CD4-positive, alpha-beta T cell treated with Interleukin-1 beta for 1 hour (primary cell): ENCODE results near the gene ADGRD1.

ENCODE experiments used
- DNase-seq, 2 donors: peaks; one replicate each; pipeline ENCODE4 v3.0.0-alpha.2; 2020 to 2022

The ADGRD1 gene

DNA sequence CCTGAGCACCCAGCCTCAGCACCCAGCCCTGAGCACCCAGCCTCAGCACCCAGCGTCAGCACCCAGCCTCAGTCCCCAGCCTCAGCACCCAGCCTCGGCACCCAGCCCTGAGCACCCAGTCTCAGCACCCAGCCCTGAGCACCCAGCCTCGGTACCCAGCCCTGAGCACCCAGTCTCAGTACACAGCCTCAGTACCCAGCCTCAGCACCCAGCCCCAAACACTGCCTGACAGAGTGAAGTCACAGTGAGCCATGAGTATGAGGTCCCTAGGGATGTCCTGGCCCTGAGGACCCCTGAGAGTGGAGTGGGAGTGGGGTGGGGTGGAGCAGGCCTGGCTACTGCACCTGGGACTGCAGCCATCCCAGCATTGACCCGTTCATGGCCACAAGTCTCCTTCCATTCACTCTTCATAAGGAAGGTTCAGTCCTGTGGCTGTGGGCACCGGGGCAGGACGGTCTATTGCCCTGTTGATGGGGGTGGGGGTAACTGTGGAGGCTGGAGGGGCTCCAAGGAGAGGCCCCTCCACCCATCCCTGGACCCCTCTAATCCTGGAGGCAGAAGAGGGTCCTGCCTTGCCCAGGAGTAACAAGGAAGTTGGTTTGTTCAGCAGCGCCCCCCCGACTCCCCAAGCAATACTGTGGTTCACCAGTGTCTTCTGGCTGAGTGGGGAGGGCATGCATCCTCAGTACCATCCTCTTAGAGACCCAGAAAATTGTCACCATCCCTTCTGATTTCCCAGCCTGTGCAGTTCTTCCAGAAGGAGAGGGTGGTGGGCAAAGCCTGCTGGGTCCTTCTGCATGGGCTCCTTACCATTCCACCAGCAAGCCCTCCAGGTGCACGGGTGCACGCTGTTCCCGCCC is 140.5 kb downstream of the ADGRD1 start:
- no peak for DNase-seq

GRCh38 chr12:131094831-131095805 is 141.4 kb downstream of the ADGRD1 start:
- no peak for DNase-seq

DNA sequence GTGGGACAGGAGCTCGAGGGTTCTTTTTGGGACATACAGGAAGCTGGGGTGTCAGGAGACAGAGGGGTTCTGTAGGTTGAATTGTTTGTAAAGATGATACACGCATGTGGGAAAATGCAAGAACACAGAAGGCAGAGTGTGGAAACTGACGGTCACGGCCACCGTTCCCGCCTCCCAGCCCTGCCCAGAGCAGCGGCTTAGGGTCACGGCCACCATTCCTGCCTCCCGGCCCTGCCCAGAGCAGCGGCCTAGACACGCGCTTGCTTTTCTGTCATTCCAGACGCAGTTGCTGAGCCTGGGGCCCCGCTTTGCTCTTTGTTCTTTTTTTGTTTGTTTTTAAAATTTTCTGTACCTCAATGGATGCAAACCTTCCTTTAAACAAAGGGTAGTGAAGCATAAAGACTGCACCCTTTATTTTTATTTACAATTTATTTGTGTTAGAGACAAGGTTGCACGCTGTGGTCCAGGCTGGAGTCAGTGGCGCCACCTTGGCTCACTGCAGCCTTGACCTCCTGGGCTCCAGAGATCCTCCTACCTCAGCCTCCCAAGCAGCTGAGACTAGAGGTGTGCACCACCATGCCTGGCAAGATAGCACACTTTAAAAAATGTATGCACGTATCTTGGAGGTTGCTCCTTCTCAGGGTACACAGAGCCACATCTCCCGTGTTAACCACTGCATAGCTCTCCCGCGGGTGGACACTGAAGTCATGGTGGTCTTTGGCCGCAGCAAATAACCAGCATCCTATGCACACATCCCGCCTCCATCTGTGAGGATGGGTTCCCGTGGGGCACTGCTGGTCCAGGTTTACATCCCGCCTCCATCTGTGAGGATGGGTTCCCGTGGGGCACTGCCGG is 142.3 kb downstream of the ADGRD1 start:
- DNase-seq = no peak

DNA sequence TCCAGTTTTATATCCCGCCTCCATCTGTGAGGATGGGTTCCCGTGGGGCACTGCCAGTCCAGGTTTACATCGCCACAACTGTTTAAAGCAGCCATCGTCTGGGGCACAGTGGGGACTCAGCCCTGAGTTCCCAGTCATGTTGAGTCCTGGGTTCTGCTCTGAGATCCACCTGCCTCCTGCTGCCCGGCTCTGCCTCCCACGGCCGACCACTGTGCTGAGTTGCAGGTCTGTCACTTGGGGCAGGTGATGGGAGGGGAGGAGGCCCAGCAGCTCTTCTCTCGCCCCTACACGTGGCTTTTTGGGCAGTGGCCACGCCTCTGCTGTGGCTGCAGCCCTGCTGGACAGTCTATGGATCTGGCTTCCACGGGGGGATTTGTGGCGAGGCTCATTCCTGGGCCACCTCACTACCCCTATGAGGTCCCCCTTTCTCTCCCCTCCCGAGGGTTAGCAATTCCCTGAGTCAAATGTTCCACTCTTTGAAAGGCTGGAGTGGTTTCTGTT is 143.0 kb downstream of the ADGRD1 start:
- no peak for DNase-seq

GRCh38 chr12:131097202-131098177 is 143.8 kb downstream of the ADGRD1 start:
- no peak for DNase-seq

DNA sequence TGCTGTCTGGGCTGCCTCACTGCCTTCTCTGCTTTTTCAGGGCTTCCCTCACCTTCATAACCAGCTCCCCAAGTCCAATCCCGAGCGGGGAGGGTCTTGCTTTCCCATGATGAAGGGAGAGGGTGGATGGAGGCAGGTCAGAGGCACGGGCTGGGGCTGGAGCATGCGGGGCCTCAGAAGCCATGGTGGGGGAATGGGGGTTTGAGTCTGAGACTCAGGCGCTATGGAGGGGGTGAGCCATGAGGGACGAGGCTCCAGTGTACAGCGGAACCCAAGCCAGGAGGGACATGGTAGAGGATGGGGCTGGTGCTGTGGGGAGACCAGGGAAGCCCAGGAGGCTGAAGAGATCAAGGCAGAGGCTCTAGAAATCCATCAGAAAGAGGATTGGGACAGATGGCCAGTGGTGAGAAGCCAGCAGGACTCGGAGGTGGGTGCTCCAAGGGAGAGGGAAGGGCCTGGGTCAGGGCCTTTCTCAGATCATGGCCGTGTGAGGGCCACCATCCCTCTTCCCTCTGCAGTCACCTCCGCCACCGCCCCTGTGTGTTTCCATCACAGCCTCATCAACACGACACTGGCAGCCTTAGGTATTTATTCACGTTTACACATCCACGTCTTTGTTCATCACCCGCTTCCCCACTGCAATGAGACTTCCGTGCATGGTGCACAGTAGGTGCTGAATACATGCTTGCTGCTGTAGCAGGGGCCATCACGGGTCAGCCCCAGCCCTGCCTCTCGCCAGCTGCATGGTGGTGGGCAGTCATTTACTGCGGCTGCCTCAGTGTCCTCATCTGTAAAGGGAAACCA is 144.7 kb downstream of the ADGRD1 start:
- no peak for DNase-seq

DNA sequence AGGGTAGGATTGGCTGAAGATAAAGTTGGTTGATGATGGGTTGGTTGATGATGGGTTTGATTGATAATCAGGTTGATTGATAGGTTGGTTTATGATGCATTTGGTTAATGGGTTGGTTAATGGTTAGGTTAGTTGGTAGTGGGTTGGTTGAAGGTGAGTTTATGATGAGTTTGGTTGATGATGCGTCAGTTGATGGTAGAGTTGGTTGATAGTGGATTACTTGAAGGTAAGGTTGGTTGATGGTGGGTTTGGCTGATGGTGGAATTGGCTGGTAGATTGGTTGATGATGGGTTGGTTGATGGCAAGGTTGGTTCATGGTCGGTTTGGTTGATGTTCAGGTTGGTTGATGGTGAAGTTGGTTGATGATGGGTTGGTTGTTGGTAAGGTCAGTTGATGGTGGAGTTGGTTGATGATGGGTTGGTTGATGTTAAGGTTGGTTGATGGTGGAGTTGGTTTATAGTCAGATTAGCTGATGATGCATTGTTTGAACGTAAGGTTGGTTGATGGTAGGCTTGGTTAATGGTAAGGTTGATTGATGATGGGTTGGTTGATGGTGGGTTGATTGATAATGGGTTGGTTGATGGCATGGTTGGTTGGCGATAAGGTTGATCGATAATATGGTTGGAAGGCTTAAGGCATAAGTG is 146.4 kb downstream of the ADGRD1 start:
- no peak for DNase-seq

DNA sequence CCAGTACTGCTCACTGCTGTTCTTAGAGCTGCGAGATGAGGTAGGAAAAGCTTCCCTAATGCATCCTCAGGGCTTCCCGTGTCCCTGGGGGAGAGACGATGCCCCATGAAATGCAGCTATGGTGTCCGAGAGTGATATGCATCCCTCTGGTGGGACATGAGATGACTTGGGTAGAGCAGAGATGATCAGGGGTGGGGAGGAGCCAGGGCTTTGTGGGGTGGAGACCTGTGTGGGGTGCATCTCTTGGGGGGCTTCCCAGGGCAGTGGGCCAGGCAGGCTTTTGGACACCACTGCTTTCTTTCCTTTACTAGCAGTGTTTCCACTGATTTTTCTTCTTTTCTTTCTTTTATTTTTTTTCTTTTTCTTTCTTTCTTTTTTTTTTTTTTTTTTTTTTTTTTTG is 147.3 kb downstream of the ADGRD1 start:
- DNase-seq = no peak

- no peak for DNase-seq
These were observed 148.2 kb downstream of the ADGRD1 start for GRCh38 chr12:131101703-131102492.

GRCh38 chr12:131102493-131102931 is 148.8 kb downstream of the ADGRD1 start:
- DNase-seq = no peak

DNA sequence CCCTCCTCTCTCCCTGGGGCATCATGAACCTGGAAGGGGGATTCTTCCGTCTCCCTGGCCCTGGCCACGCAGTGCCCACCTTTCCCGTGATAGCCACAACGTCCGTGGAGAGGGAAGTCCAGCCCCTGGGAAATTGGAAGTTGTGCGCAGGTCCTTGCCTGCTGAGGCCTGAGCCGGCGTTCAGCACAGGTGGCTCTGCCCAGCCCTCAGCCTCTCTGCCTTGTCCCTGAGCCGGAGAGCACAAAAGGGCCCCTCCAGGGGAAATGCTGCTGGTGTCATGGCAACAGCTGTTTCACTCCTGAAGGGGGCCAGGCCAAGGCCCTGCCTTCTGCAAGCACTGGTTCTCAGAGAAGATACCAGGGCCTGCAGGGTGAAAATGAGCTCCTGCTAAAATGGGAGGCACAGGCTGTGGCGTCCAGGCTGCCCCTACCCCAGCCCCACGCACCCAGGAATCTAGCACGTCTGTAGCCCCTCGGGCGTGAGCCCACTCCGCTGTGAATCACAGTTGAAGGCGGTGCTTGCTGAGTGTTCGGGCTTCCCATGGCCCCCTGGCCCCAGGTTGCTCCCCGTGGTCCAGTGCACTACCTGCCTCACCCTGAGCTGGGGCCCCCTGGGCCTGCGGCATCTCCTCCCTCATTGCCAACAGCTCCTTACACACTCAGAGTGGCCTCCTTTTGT is 149.4 kb downstream of the ADGRD1 start:
- DNase-seq = no peak

DNA sequence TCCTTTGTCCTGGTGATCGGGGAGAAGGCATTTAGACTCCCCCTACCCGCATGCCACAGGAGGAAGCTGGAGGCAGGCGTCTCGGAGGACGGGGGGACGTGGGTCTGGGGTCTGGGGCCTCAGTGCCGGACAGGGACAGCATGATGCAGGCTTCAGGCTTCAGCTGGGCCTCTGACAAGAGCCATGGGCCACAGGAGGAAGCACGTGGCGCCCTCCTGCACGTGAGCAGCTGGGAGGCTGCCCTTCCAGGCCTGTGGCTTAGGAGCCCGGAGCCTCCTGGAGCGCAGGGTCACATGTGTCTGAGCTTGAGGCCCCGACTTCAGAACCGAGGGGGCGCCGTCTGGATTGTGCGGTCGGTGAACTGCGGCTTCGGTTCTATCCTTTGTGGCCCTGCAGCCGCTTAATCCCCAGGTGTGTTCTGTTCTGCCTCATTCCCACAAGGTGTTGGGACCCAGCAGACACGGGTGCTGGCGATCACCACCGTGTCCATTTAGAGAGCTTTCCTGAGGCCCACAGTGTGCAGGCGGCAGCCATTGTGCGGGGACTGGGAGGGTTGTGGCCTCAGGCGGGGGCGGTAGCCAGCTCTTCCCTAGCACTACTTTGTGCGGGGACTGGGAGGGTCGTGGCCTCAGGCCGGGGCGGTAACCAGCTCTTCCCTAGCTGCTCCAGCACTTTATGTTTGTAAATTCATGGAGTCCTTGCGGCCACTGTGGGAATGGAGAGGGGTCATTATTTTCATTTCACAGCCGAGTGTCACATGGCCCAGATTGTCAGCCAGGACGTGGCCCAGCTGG is 150.2 kb downstream of the ADGRD1 start:
- DNase-seq = no peak

DNA sequence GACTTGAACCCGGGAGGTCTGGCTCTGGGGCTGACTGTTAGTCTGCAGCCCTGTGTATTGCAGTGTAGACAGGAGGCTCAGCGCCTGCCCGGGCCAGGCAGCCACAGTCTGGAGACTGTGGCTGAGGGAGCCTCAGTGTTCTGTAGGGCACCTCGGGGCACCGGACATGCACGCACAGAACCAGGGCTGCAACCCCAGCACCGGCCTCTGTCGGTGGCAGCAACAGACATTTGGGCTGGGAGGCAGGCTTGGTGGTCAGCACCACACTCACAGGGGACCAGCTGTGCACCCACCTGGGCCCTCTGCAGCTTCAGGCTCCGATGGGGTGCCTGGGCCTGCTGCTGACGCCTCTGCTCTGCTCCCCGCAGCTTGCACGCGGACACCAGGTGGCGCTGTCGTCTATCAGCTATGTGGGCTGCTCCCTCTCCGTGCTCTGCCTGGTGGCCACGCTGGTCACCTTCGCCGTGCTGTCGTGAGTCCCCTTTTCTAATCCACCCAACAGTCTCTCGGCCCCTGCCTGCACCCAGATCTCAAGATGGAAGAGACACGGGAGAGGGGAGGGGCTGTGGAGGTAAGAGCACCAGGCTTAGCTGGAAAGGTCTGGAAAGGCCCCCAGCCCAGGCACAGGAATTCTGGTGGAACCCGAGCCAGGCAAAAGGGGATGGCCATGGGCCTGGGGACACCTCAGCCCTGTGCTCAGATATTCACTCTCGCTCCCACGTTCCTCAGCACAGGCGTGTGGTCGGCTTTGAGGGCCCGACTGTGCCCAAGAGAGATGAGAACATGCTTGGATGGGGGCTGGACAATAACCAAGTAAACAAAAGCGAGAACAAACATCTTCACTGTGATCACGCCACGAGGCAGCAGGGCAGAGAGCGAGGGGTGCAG is 151.0 kb downstream of the ADGRD1 start:
- peak; percentile 73 to 76 for DNase-seq

GRCh38 chr12:131105351-131105735 is 151.6 kb downstream of the ADGRD1 start:
- no peak for DNase-seq

GRCh38 chr12:131105736-131106348 is 152.1 kb downstream of the ADGRD1 start:
- peak; percentile 31 to 37 for DNase-seq
